NCI-H446 (cell line): ENCODE data around the gene COL1A1.

Source experiments
- DNase-seq, 2 experiments: peaks; one replicate each; lab custom pipeline; 2025; lab: John Stamatoyannopoulos, UW

COL1A1 gene

GRCh38 chr17:50201276-50201854 is at the start of gene COL1A1:
Gene COL1A1 (minus strand): TSS chr17:50201631. CDS start chr17:50201513, 118 bp downstream.
- DNase-seq, result no peak

- no peak for DNase-seq
These were observed 46.8 kb upstream of the COL1A1 start for GRCh38 chr17:50248255-50248654.

GRCh38 chr17:50244771-50245170 is 43.3 kb upstream of the COL1A1 start:
- DNase-seq, result no peak

- DNase-seq, result no peak
These were observed 40.0 kb upstream of the COL1A1 start for GRCh38 chr17:50241431-50241830.

GRCh38 chr17:50240851-50241250 is 39.4 kb upstream of the COL1A1 start:
- DNase-seq, result no peak

- DNase-seq, result no peak
These were observed 38.5 kb upstream of the COL1A1 start for GRCh38 chr17:50239937-50240336.

- no peak for DNase-seq
These were observed 37.3 kb upstream of the COL1A1 start for GRCh38 chr17:50238601-50239280.

GRCh38 chr17:50237901-50238300 is 36.5 kb upstream of the COL1A1 start:
- DNase-seq, result no peak

GRCh38 chr17:50234581-50234980 is 33.1 kb upstream of the COL1A1 start:
- no peak for DNase-seq

GRCh38 chr17:50225701-50226240 is 24.3 kb upstream of the COL1A1 start:
- DNase-seq, result no peak

- no peak for DNase-seq
These were observed 21.5 kb upstream of the COL1A1 start for GRCh38 chr17:50222922-50223321.

GRCh38 chr17:50221864-50222545 is 20.6 kb upstream of the COL1A1 start:
- no peak for DNase-seq

GRCh38 chr17:50221266-50221863 is 19.9 kb upstream of the COL1A1 start:
- DNase-seq, result no peak

GRCh38 chr17:50220811-50221210 is 19.4 kb upstream of the COL1A1 start:
- no peak for DNase-seq

- no peak for DNase-seq
These were observed 18.6 kb upstream of the COL1A1 start for GRCh38 chr17:50219939-50220465.

- DNase-seq, result no peak
These were observed 17.9 kb upstream of the COL1A1 start for GRCh38 chr17:50219342-50219741.

- no peak for DNase-seq
These were observed 17.4 kb upstream of the COL1A1 start for GRCh38 chr17:50218771-50219315.

GRCh38 chr17:50218071-50218759 is 16.8 kb upstream of the COL1A1 start:
- DNase-seq, result no peak

- DNase-seq, result no peak
These were observed 16.2 kb upstream of the COL1A1 start for GRCh38 chr17:50217591-50217990.

- no peak for DNase-seq
These were observed 13.7 kb upstream of the COL1A1 start for GRCh38 chr17:50214976-50215760.
